ENCODE results near the gene GMPR2. TPM values are rescaled to one million over a fixed set of nuclear protein-coding genes. Genes with fewer than 3 reads are reported as not detected.
A peak's percentile ranks its signal among the peaks of the same experiment; 100 is the strongest.

The GMPR2 gene
- total RNA-seq, 1 donor from 2014 or later, result 66.6 TPM

DNA sequence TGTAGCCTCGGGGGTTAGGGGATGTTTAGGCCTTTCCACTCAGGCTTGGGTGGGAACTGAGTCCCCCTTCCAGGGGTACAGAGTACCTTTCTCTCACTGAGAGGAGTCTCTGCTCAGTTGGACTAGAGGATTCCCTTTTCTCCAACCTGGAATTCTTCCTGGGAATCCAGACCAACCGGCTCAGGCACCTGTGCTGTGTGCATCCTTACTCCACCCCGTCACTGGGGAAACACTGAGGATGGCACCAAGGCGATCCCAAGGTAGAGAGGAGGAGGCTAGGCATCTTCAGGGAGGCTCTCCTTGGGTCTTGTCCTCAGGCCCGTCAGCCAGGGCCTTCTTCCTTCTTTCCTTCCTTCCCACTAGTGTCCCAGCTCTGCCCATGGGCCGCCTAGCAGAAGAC lies 31.1 kb downstream of the GMPR2 start:
- no peak for DNase-seq (ENCODE audit: extremely low spot score, unreplicated experiment)
- Mint-ChIP-seq H3K36me3 (peaks cover 4% of the 10 kb centered on the region), H3K27ac (peak overlapping the region; percentile 86), H3K27me3 (no peaks in the 10 kb centered on the region), H3K4me3 (no peak overlapping the region), H3K9me3 (no peaks in the 10 kb centered on the region), H3K4me1 (ENCODE audit: unreplicated experiment) (peaks cover 3% of the 10 kb centered on the region)
- TF ChIP-seq, protein P1, sequence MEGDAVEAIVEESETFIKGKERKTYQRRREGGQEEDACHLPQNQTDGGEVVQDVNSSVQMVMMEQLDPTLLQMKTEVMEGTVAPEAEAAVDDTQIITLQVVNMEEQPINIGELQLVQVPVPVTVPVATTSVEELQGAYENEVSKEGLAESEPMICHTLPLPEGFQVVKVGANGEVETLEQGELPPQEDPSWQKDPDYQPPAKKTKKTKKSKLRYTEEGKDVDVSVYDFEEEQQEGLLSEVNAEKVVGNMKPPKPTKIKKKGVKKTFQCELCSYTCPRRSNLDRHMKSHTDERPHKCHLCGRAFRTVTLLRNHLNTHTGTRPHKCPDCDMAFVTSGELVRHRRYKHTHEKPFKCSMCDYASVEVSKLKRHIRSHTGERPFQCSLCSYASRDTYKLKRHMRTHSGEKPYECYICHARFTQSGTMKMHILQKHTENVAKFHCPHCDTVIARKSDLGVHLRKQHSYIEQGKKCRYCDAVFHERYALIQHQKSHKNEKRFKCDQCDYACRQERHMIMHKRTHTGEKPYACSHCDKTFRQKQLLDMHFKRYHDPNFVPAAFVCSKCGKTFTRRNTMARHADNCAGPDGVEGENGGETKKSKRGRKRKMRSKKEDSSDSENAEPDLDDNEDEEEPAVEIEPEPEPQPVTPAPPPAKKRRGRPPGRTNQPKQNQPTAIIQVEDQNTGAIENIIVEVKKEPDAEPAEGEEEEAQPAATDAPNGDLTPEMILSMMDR (conservative IDR thresholded peaks at IDR 0.05), result no peak

DNA sequence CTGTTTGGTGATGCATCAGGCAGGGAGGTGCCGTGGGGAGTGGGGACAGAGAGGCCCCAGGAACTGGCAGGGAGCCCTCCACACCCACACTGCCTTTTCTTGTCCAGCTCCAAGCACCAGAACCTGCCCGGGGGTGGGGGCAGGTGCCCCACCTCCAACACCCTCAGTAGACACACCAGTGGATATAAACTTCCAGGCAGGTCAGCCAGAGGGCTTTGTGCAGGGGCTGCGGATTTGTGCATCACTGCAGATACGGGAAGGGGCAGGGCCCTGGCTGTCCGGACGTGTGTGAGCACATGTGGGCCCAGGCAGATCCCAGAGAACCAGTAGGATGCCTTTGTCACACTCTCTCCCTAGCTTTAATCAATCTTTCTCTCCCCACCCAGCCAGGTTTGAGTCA lies 31.6 kb downstream of the GMPR2 start:
- TF ChIP-seq, protein P1 (conservative IDR thresholded peaks at IDR 0.05), result no peak
- peaks cover 3% of the 10 kb centered on the region for H3K4me1 Mint-ChIP-seq (ENCODE audit: unreplicated experiment)
- peaks cover 4% of the 10 kb centered on the region for H3K36me3 Mint-ChIP-seq
- H3K27ac Mint-ChIP-seq, result peak overlapping the region; percentile 86
- H3K9me3 Mint-ChIP-seq, result no peaks in the 10 kb centered on the region
- DNase-seq (ENCODE audit: extremely low spot score, unreplicated experiment), result no peak
- H3K4me3 Mint-ChIP-seq, result no peak overlapping the region
- no peaks in the 10 kb centered on the region for H3K27me3 Mint-ChIP-seq

DNA sequence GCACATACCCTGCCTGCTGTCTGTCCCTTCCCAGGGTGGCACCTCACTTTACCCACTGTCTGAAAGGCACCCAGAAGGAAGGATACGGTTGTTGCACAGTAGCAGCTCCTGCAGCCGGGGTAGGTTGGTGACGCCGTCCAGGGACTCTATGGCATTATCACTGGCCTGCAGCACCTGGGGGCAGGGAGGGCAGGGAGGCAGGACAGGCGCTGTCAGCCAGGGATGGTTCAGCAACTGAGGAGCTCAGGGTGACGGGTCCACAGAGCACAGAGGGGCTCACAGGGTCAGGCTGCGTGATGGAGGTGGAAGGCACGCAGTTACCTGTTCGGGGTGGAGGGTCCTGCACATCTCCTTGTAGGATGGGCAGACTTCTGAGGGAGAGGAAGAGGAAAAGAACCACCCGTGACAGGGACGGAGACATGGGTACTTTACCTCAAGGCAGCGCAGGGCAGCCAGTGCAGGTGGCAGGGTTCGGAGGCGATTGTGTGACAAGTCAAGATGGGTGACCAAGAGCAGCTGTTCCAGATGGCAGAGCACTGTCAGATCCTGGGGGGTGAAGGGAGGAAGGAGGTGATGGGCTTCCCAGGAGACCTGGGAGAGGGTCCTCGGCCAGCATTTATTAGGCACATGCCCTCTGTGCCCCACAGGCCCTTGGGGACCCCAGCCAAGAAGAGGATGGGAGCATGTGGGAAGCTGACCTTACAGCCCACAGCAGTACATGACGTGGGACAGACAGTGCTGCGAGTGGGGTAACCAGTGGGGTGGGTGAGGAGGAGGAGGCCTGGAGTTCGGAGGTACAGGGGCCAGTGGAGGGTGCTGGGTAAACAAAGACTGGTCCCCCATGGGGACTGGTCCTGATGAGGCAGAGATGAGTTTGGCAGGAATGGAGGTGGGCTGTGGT lies 33.9 kb downstream of the GMPR2 start:
- Mint-ChIP-seq H3K4me3 (no peak overlapping the region), H3K4me1 (ENCODE audit: unreplicated experiment) (peaks cover 5% of the 10 kb centered on the region), H3K36me3 (peaks cover 4% of the 10 kb centered on the region), H3K9me3 (no peaks in the 10 kb centered on the region), H3K27ac (no peak overlapping the region), H3K27me3 (no peaks in the 10 kb centered on the region)
- TF ChIP-seq, protein P1 (conservative IDR thresholded peaks at IDR 0.05), result no peak
- no peak for DNase-seq (ENCODE audit: extremely low spot score, unreplicated experiment)

DNA sequence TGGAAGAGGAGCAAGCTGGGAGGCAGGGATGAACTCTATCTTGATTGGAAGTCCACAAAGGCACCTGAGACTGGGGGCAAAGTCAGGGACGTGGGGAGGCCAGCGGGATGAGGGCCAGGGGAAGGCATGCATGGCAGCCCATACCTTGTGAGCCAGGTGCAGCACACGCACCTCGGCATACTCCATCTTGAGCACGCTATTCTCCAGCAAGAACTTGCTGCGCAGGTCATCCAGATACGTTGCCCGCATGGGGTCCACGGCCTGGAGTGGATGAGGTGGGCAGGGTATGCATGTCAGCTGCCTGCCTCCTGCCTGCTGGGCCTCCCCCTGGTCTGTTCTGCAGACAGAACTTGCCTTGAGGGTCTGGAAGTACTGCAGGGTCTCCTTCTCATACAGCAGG lies 34.8 kb downstream of the GMPR2 start:
- H3K4me3 Mint-ChIP-seq, result no peak overlapping the region

DNA sequence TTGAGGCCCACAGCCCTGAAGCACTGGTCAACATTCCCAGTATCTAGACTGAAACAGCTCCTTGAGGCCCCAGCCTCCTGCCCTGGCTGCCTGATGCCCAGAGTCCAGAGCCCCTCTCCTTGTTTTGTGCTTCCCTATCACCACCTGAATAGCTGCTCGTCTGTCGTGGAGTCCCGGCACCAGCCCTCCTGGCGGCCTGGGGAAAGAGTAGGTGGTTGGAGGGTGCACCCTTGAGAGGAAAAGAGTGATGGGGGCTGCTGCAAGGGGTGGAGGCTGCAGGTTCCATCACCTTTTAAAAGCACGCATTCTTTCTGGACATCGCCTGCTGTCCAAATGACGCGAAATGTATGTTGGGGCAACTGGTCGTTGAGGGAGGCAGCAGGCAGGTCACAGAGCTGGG lies 35.5 kb downstream of the GMPR2 start:
- DNase-seq (ENCODE audit: extremely low spot score, unreplicated experiment), result no peak
- TF ChIP-seq, protein P1 (conservative IDR thresholded peaks at IDR 0.05), result no peak
- H3K27ac Mint-ChIP-seq, result no peak overlapping the region

More for the DNA sequence above, 34.8 kb downstream of the GMPR2 start:
- no peaks in the 10 kb centered on the region for H3K9me3 Mint-ChIP-seq
- no peaks in the 10 kb centered on the region for H3K27me3 Mint-ChIP-seq
- H3K36me3 Mint-ChIP-seq, result peaks cover 4% of the 10 kb centered on the region
- no peak overlapping the region for H3K27ac Mint-ChIP-seq
- no peak for DNase-seq (ENCODE audit: extremely low spot score, unreplicated experiment)
- TF ChIP-seq, protein P1 (conservative IDR thresholded peaks at IDR 0.05), result no peak
- H3K4me1 Mint-ChIP-seq (ENCODE audit: unreplicated experiment), result peaks cover 15% of the 10 kb centered on the region

More for the DNA sequence above, 35.5 kb downstream of the GMPR2 start:
- H3K36me3 Mint-ChIP-seq, result peaks cover 4% of the 10 kb centered on the region
- no peak overlapping the region for H3K4me3 Mint-ChIP-seq
- H3K4me1 Mint-ChIP-seq (ENCODE audit: unreplicated experiment), result peaks cover 15% of the 10 kb centered on the region
- no peaks in the 10 kb centered on the region for H3K9me3 Mint-ChIP-seq
- no peaks in the 10 kb centered on the region for H3K27me3 Mint-ChIP-seq

Measured in type B pancreatic cell (in vitro differentiated cells).